H1 (cell line): ENCODE results near the gene CRYAB. TPM values are rescaled to one million over a fixed set of nuclear protein-coding genes. Genes with fewer than 3 reads are reported as not detected.

Experiments
- CTCF ChIA-PET: fragments of 300-600 bp; sonication (Branson Sonifier 250); formaldehyde crosslinking; loops from one replicate; lab custom pipeline; 2021; ENCODE audit not compliant: partially characterized antibody; lab: Charles Lee
- POLR2A ChIA-PET: fragments of 300-600 bp; sonication (Branson Sonifier 250); formaldehyde crosslinking; loops from one replicate; lab custom pipeline; 2021; ENCODE audit warnings: inconsistent platforms; ENCODE audit not compliant: partially characterized antibody; lab: Charles Lee
- DNase-seq, 2 experiments: peaks; one replicate each; pipeline versions ENCODE4 v3.0.0 to v3.0.0-alpha.2; 2010 to 2022; ENCODE audit warnings: low spot score in 2 of 2, low read depth in 1 of 2, mixed read lengths in 1 of 2
- FAIRE-seq: peaks from 2 replicates; lab custom pipeline; 2011; peaks lifted over from hg19 to GRCh38; lab: Jason Lieb, UNC
- H2AFZ ChIP-seq: 2 replicates; pipeline ENCODE4 v1.8.1; 2012; ENCODE audit warnings: low read length, inconsistent platforms
- H2AK5ac ChIP-seq: 2 replicates; pipeline ENCODE4 v1.6.1; 2013; ENCODE audit warnings: low read depth, low read length
- H2BK120ac ChIP-seq: replicated peaks from 2 replicates; pipeline ENCODE3; 2013; ENCODE audit warnings: low read depth, low read length, inconsistent platforms
- H2BK12ac ChIP-seq: 2 replicates; pipeline ENCODE4 v1.6.1; 2013; ENCODE audit warnings: low read depth, low read length
- H2BK15ac ChIP-seq: 2 replicates; pipeline ENCODE4 v1.6.1; 2013; ENCODE audit warnings: low read length
- H2BK20ac ChIP-seq: 2 replicates; pipeline ENCODE4 v1.6.1; 2013; ENCODE audit warnings: low read length
- H2BK5ac ChIP-seq: 2 replicates; pipeline ENCODE4 v1.6.1; 2013; ENCODE audit warnings: low read depth, low read length
- H3K14ac ChIP-seq: 2 replicates; pipeline ENCODE4 v1.6.1; 2013; ENCODE audit warnings: inconsistent platforms; ENCODE audit not compliant: insufficient read length
- H3K18ac ChIP-seq: 2 replicates; pipeline ENCODE4 v1.6.1; 2013; ENCODE audit warnings: low read length; ENCODE audit errors: extremely low read depth
- H3K23ac ChIP-seq: 2 replicates; pipeline ENCODE4 v1.6.1; 2013; ENCODE audit warnings: inconsistent platforms; ENCODE audit not compliant: insufficient read length
- H3K23me2 ChIP-seq: 2 replicates; pipeline ENCODE4 v1.6.1; 2013; ENCODE audit warnings: low read depth, low read length
- H3K27ac ChIP-seq: 2 replicates; pipeline ENCODE4 v1.6.1; 2011; ENCODE audit warnings: low read depth, low read length, inconsistent platforms
- H3K27me3 ChIP-seq, 4 experiments: replicated peaks in 1 of 4; 1 replicate in 1 of 4; 2 replicates in 3 of 4; pipeline versions ENCODE4 v1.6.1 to v1.8.1; 2011 to 2013; ENCODE audit warnings: low read length in 3 of 4, mild to moderate bottlenecking in 3 of 4, inconsistent platforms in 2 of 4, mixed read lengths in 2 of 4, moderate library complexity in 1 of 4; ENCODE audit not compliant: control insufficient read depth in 3 of 4, insufficient read depth in 3 of 4; ENCODE audit errors: extremely low read depth in 1 of 4
- H3K36me3 ChIP-seq, 4 experiments: 2 replicates each; pipeline versions ENCODE4 v1.6.1 to v1.8.1; 2011 to 2013; ENCODE audit warnings: mild to moderate bottlenecking in 4 of 4, low read length in 3 of 4, moderate library complexity in 2 of 4, control low read depth in 1 of 4, inconsistent platforms in 1 of 4; ENCODE audit not compliant: insufficient read depth in 4 of 4, control insufficient read depth in 2 of 4
- H3K4ac ChIP-seq: replicated peaks from 2 replicates; pipeline ENCODE3; 2013; ENCODE audit warnings: low read length, low read depth, mixed read lengths, inconsistent platforms; ENCODE audit not compliant: insufficient read length
- H3K4me1 ChIP-seq, 4 experiments: replicated peaks in 1 of 4; 1 replicate in 1 of 4; 2 replicates in 3 of 4; pipeline versions ENCODE4 v1.6.1 to v1.8.1; 2011 to 2013; ENCODE audit warnings: low read length in 3 of 4, inconsistent platforms in 2 of 4, mixed read lengths in 1 of 4; ENCODE audit not compliant: insufficient read depth in 4 of 4, control insufficient read depth in 3 of 4
- H3K4me2 ChIP-seq, 2 experiments: 2 replicates each; pipeline versions ENCODE4 v1.6.1 to v1.8.1; 2011 to 2013; ENCODE audit warnings: low read depth in 2 of 2, low read length in 2 of 2, control low read depth in 1 of 2, inconsistent platforms in 1 of 2, mild to moderate bottlenecking in 1 of 2; ENCODE audit not compliant: insufficient read depth in 1 of 2
- H3K4me3 ChIP-seq, 4 experiments: fragments of 200-600, 300-600 bp in 1 of 4; sonication (generic), shearing (Covaris generic), sonication (Bioruptor Twin) in 1 of 4; 2 replicates each; pipeline versions ENCODE4 v1.5.1 to v1.8.1; 2011 to 2016; ENCODE audit warnings: low read length in 4 of 4, low read depth in 3 of 4, control low read depth in 2 of 4, inconsistent platforms in 2 of 4, mild to moderate bottlenecking in 2 of 4, mixed read lengths in 1 of 4, moderate library complexity in 1 of 4; ENCODE audit not compliant: insufficient read depth in 2 of 4; ENCODE audit errors: extremely low read depth in 1 of 4
- H3K56ac ChIP-seq: replicated peaks from 2 replicates; pipeline ENCODE3; 2013; ENCODE audit warnings: low read depth, mild to moderate bottlenecking, mixed read lengths, low read length, inconsistent platforms; ENCODE audit not compliant: insufficient read length
- H3K79me1 ChIP-seq: 2 replicates; pipeline ENCODE4 v1.6.1; 2013; ENCODE audit warnings: low read depth, low read length, control low read depth
- H3K79me2 ChIP-seq, 2 experiments: 2 replicates each; pipeline versions ENCODE4 v1.6.1 to v1.8.1; 2012 to 2013; ENCODE audit warnings: low read length in 2 of 2, mild to moderate bottlenecking in 2 of 2, inconsistent platforms in 1 of 2; ENCODE audit not compliant: insufficient read depth in 2 of 2, control insufficient read depth in 1 of 2
- H3K9ac ChIP-seq, 4 experiments: replicated peaks in 1 of 4; 1 replicate in 1 of 4; 2 replicates in 3 of 4; pipeline versions ENCODE4 v1.6.1 to v1.8.1; 2011 to 2013; ENCODE audit warnings: low read depth in 3 of 4, low read length in 3 of 4, control low read depth in 2 of 4, mild to moderate bottlenecking in 2 of 4, moderate library complexity in 2 of 4, inconsistent platforms in 1 of 4; ENCODE audit errors: extremely low read depth in 1 of 4
- H3K9me3 ChIP-seq, 2 experiments: 2 replicates each; pipeline versions ENCODE4 v1.6.1 to v1.8.1; 2012 to 2013; ENCODE audit warnings: mild to moderate bottlenecking in 2 of 2, moderate library complexity in 2 of 2, control low read depth in 1 of 2, inconsistent platforms in 1 of 2, low read depth in 1 of 2, low read length in 1 of 2, mixed read lengths in 1 of 2; ENCODE audit not compliant: insufficient read depth in 2 of 2
- H4K20me1 ChIP-seq, 2 experiments: replicated peaks in 1 of 2; 2 replicates each; pipeline versions ENCODE3 to v1.8.1; 2011 to 2013; ENCODE audit warnings: inconsistent platforms in 2 of 2, low read length in 2 of 2, mild to moderate bottlenecking in 1 of 2; ENCODE audit not compliant: insufficient read depth in 2 of 2, control insufficient read depth in 1 of 2
- H4K5ac ChIP-seq: 2 replicates; pipeline ENCODE4 v1.6.1; 2013; ENCODE audit warnings: low read length, low read depth, mixed read lengths, inconsistent platforms; ENCODE audit not compliant: insufficient read length
- H4K8ac ChIP-seq: 2 replicates; pipeline ENCODE4 v1.8.0; 2013; ENCODE audit warnings: mild to moderate bottlenecking, moderate library complexity, low read length, inconsistent platforms; ENCODE audit not compliant: insufficient read depth; ENCODE audit errors: extremely low read depth
- H4K91ac ChIP-seq: replicated peaks from 2 replicates; pipeline ENCODE3; 2013; ENCODE audit warnings: low read length, mixed read lengths, inconsistent platforms; ENCODE audit not compliant: insufficient read length
- ASH2L ChIP-seq: fragments of 200-600, 300-600 bp; sonication (generic); IDR thresholded peaks from one replicate; pipeline ENCODE4 v1.7.1; 2017; ENCODE audit warnings: low read length
- BCL11A ChIP-seq, 2 experiments: IDR thresholded peaks; one replicate each; pipeline ENCODE4 v1.6.1; 2011; ENCODE audit warnings: low read depth in 2 of 2, low read length in 2 of 2, mild to moderate bottlenecking in 2 of 2
- FOSL1 ChIP-seq: IDR thresholded peaks from 2 replicates; pipeline ENCODE4 v1.6.1; 2011; ENCODE audit warnings: mild to moderate bottlenecking, low read depth, low read length, moderate library complexity; ENCODE audit not compliant: insufficient read depth
- KDM4A ChIP-seq: IDR thresholded peaks from one replicate; pipeline ENCODE4 v1.7.1; 2012; ENCODE audit warnings: low read depth, mild to moderate bottlenecking, moderate library complexity, low read length, inconsistent platforms; ENCODE audit not compliant: severe bottlenecking
- KDM5A ChIP-seq: fragments of 200-600 bp; IDR thresholded peaks from 2 replicates; pipeline ENCODE4 v1.7.1; 2012; ENCODE audit warnings: mild to moderate bottlenecking, low read length, inconsistent platforms, mixed read lengths
- POLR2A ChIP-seq, 2 experiments: IDR thresholded peaks; 1 replicate in 1 of 2; 2 replicates in 1 of 2; pipeline ENCODE4 v1.6.1; 2011; ENCODE audit warnings: low read depth in 2 of 2, low read length in 2 of 2, mild to moderate bottlenecking in 2 of 2; ENCODE audit errors: control extremely low read depth in 1 of 2
- RXRA ChIP-seq: IDR thresholded peaks from 2 replicates; pipeline ENCODE4 v1.6.1; 2011; ENCODE audit warnings: low read depth, mild to moderate bottlenecking, low read length, moderate library complexity; ENCODE audit not compliant: insufficient read depth
- SIN3A ChIP-seq, 2 experiments: IDR thresholded peaks in 1 of 2; conservative IDR thresholded peaks in 1 of 2; 2 replicates each; pipeline ENCODE4 v1.6.1; 2011 to 2012; ENCODE audit warnings: low read length in 2 of 2, improper control_type of control experiment in 1 of 2, low read depth in 1 of 2, mild to moderate bottlenecking in 1 of 2
- TAF7 ChIP-seq: optimal IDR thresholded peaks from 2 replicates; pipeline ENCODE3; 2011; ENCODE audit warnings: low read depth, mild to moderate bottlenecking, inconsistent platforms, low read length, moderate library complexity, borderline replicate concordance
- TEAD4 ChIP-seq: IDR thresholded peaks from 2 replicates; pipeline ENCODE4 v1.6.1; 2012; ENCODE audit warnings: low read depth, low read length, inconsistent platforms, mixed read lengths
- YY1 ChIP-seq: IDR thresholded peaks from 2 replicates; pipeline ENCODE4 v1.6.1; 2011; ENCODE audit warnings: low read depth, mild to moderate bottlenecking, low read length
- WGBS, 2 experiments: shearing (Covaris generic) in 1 of 2; methylation state at CpG; one replicate each; pipeline versions ENCODE4 v1.1.6 to v1.1.7; 2013 to 2015; ENCODE audit warnings: low lambda C conversion rate in 2 of 2, mixed read lengths in 2 of 2, inconsistent platforms in 1 of 2, low coverage in 1 of 2, missing lambda C conversion rate in 1 of 2; ENCODE audit not compliant: insufficient replicate concordance in 2 of 2, insufficient coverage in 1 of 2, insufficient read length in 1 of 2; ENCODE audit errors: extremely low coverage in 1 of 2, missing lambda C conversion rate in 1 of 2; 5-methylcytosine and 5-hydroxymethylcytosine counted together
- polyA plus RNA-seq, 7 experiments: library from polyadenylated mRNA; depleted of rRNA in 3 of 7; stranded (reverse) in 5 of 7; unstranded in 2 of 7; fragments of >200 nt in 5 of 7; fragments of 200-250 nt in 2 of 7; gene quantifications; 1 replicate in 5 of 7; 2 replicates in 1 of 7; 4 replicates in 1 of 7; pipeline versions ENCODE4 v1.2.1 to v1.2.3, GENCODE V29; 2011 to 2013; ENCODE audit warnings: missing spikeins in 2 of 7, mixed read lengths in 2 of 7
- total RNA-seq: library from RNA; stranded (reverse); fragmentation: NEBNext Ultra II Directional; extraction: Animal tissue kit (Norgen Biotek cat#: 25700); gene quantifications from 2 replicates; pipeline ENCODE4 v1.2.1, GENCODE V29; 2021
- TF ChIP-seq, protein P1 (sequence below): IDR thresholded peaks from 2 replicates; pipeline ENCODE4 v1.6.1; 2012; ENCODE audit warnings: inconsistent platforms
- TF ChIP-seq, protein P2 (sequence below): IDR thresholded peaks from 2 replicates; pipeline ENCODE4 v1.6.1; 2012; ENCODE audit warnings: low read length, inconsistent platforms

The CRYAB gene
- total and polyA plus RNA-seq, 2 of the 8 experiments (the other 6 are each of a cell fraction or from before 2014, with no cell fraction given) = 1.9 to 2.0 TPM

DNA sequence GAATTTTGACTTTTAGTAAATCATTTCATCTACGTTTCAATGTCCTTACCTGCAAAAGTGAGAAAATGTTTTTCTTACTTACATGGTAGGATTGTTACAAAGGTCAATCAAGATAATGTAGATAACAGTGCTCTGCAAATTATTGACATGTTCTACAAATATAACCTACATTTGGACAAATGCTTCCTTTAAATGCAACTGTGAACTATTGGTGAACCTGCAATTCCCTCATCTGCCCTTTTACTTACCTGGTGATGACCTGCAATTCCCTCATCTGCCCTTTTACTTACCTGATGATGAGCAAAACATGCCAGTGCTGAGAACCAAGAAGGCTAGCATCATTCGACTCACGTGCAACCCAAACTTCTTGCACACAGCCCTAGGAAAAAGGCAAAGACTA lies 51.3 kb downstream of the CRYAB start:
- H2AFZ ChIP-seq = no peak overlapping the region
- H3K18ac ChIP-seq = no peak overlapping the region
- no peaks in the 10 kb centered on the region for H3K4me1 ChIP-seq
- H3K4me2 ChIP-seq = no peak overlapping the region
- H4K5ac ChIP-seq = no peak overlapping the region
- H3K9me3 ChIP-seq = no peaks in the 10 kb centered on the region
- no peak overlapping the region for H3K9ac ChIP-seq
- WGBS, 2 experiments = 90% methylated on average over 3 of the region's 3 CpGs; no CpG with 5 or more reads in 1 of the 2 experiments
- no peak overlapping the region for H3K4me3 ChIP-seq
- no peak overlapping the region for H2BK5ac ChIP-seq
- no peak overlapping the region for H2AK5ac ChIP-seq
- no peak for TF ChIP-seq KDM4A
- no peak for TF ChIP-seq SIN3A (conservative IDR thresholded peaks at IDR 0.05 in 1 of 2, IDR thresholded peaks at IDR 0.05 in 1 of 2; ENCODE audit: low read depth in 1 of 2, low read length in 2 of 2)
- TF ChIP-seq, protein P1, sequence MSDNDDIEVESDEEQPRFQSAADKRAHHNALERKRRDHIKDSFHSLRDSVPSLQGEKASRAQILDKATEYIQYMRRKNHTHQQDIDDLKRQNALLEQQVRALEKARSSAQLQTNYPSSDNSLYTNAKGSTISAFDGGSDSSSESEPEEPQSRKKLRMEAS = no peak
- TF ChIP-seq, protein P2, sequence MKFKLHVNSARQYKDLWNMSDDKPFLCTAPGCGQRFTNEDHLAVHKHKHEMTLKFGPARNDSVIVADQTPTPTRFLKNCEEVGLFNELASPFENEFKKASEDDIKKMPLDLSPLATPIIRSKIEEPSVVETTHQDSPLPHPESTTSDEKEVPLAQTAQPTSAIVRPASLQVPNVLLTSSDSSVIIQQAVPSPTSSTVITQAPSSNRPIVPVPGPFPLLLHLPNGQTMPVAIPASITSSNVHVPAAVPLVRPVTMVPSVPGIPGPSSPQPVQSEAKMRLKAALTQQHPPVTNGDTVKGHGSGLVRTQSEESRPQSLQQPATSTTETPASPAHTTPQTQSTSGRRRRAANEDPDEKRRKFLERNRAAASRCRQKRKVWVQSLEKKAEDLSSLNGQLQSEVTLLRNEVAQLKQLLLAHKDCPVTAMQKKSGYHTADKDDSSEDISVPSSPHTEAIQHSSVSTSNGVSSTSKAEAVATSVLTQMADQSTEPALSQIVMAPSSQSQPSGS = no peak
- TF ChIP-seq TAF7 = no peak
- no peak for TF ChIP-seq BCL11A (IDR thresholded peaks at IDR 0.05; ENCODE audit: low read depth in 2 of 2, low read length in 2 of 2)
- no peak for TF ChIP-seq TEAD4
- no peak for TF ChIP-seq FOSL1
- no peak for TF ChIP-seq ASH2L
- TF ChIP-seq POLR2A (IDR thresholded peaks at IDR 0.05; ENCODE audit: control extremely low read depth in 1 of 2, low read depth in 2 of 2, low read length in 2 of 2) = no peak
- no peak for TF ChIP-seq KDM5A
- TF ChIP-seq YY1 = no peak
- TF ChIP-seq RXRA = no peak
- no peak overlapping the region for H3K27ac ChIP-seq
- no peak overlapping the region for H2BK15ac ChIP-seq
- DNase-seq (no peak), FAIRE-seq (no peak)
- H3K23ac ChIP-seq = no peak overlapping the region
- H3K36me3 ChIP-seq = peaks cover 0 to 13% (median 0%) of the 10 kb centered on the region in 4 experiments; a peak in 2 of 8 replicates
- H4K8ac ChIP-seq = no peak overlapping the region
- no peak overlapping the region for H2BK12ac ChIP-seq
- H3K56ac ChIP-seq = no peak overlapping the region
- ChIA-PET POLR2A (no interaction called here), CTCF (interaction anchor here (1.5 to 1.7 kb wide), 2 partner anchors 11 to 17 kb away, joined by 3 to 7 read pairs; partner anchors contain the start of gene ALG9)
- H2BK120ac ChIP-seq = no peak overlapping the region
- H3K14ac ChIP-seq = no peak overlapping the region
- H4K91ac ChIP-seq = no peak overlapping the region
- H4K20me1 ChIP-seq = no peaks in the 10 kb centered on the region
- no peaks in the 10 kb centered on the region for H3K27me3 ChIP-seq
- H3K4ac ChIP-seq = no peak overlapping the region
- H2BK20ac ChIP-seq = no peak overlapping the region
- no peaks in the 10 kb centered on the region for H3K79me1 ChIP-seq
- H3K79me2 ChIP-seq = no peaks in the 10 kb centered on the region
- H3K23me2 ChIP-seq = no peaks in the 10 kb centered on the region
